ENCODE results near the gene FARP2.
A peak's percentile ranks its signal among the peaks of the same experiment; 100 is the strongest.
"Not testable (repeated sequence)": the region's sequence is repeated elsewhere in the genome, so short reads cannot be mapped to it uniquely, and the experiment has no call there.

Gene FARP2

GRCh38 chr2:241386519-241386918 lies 30.4 kb downstream of the FARP2 start:
- CTCF ChIA-PET, result interaction anchor here (1.2 kb wide), 1 partner anchor 16 kb away, joined by 3 read pairs; no protein-coding TSS in a partner anchor
- H3K27me3 ChIP-seq (replicated peaks in 2 of 5; ENCODE audit: control insufficient read depth in 4 of 5, insufficient read depth in 5 of 5, low read length in 4 of 5), result no peaks in the 10 kb centered on the region
- POLR2A ChIA-PET, result no interaction called here
- H3K4me3 ChIP-seq (ENCODE audit: control insufficient read depth in 1 of 7, extremely low read depth in 1 of 7, insufficient read depth in 4 of 7, low read depth in 2 of 7, low read length in 6 of 7), result no peak overlapping the region
- peaks cover 0 to 9% (median 0%) of the 10 kb centered on the region in 4 experiments for H3K36me3 ChIP-seq (ENCODE audit: control insufficient read depth in 4 of 4, insufficient read depth in 4 of 4, low read length in 3 of 4)
- peaks cover 0 to 4% (median 0%) of the 10 kb centered on the region in 4 experiments for H3K4me1 ChIP-seq (ENCODE audit: control extremely low read depth in 1 of 4, control insufficient read depth in 4 of 4, insufficient read depth in 4 of 4, low read length in 3 of 4)
- no peak overlapping the region for H3K27ac ChIP-seq (ENCODE audit: insufficient read depth in 1 of 2, low read depth in 1 of 2, low read length in 2 of 2, poor library complexity in 1 of 2, severe bottlenecking in 2 of 2)
- H3K9me3 ChIP-seq (ENCODE audit: control extremely low read depth in 1 of 5, control insufficient read depth in 4 of 5, insufficient read depth in 2 of 5, low read depth in 1 of 5, low read length in 4 of 5), result no peaks in the 10 kb centered on the region
- peak in 2 of 3 donors; percentile 7 to 30 for DNase-seq
- 99% methylated on average over 6 of the region's 6 CpGs for WGBS (ENCODE audit: insufficient coverage)

GRCh38 chr2:241389697-241390096 lies 33.6 kb downstream of the FARP2 start:
- CTCF ChIA-PET, result interaction anchor here (1.2 kb wide), 1 partner anchor 12 kb away, joined by 3 read pairs; no protein-coding TSS in a partner anchor
- Histone ChIP-seq H3K4me1 (ENCODE audit: control extremely low read depth in 1 of 4, control insufficient read depth in 4 of 4, insufficient read depth in 4 of 4, low read length in 3 of 4) (no peaks in the 10 kb centered on the region), H3K27me3 (replicated peaks in 2 of 5; ENCODE audit: control insufficient read depth in 4 of 5, insufficient read depth in 5 of 5, low read length in 4 of 5) (no peaks in the 10 kb centered on the region), H3K27ac (ENCODE audit: insufficient read depth in 1 of 2, low read depth in 1 of 2, low read length in 2 of 2, poor library complexity in 1 of 2, severe bottlenecking in 2 of 2) (no peak overlapping the region), H3K36me3 (ENCODE audit: control insufficient read depth in 4 of 4, insufficient read depth in 4 of 4, low read length in 3 of 4) (peaks cover 0 to 1% (median 0%) of the 10 kb centered on the region in 4 experiments), H3K9me3 (ENCODE audit: control extremely low read depth in 1 of 5, control insufficient read depth in 4 of 5, insufficient read depth in 2 of 5, low read depth in 1 of 5, low read length in 4 of 5) (no peaks in the 10 kb centered on the region), H3K4me3 (ENCODE audit: control insufficient read depth in 1 of 7, extremely low read depth in 1 of 7, insufficient read depth in 4 of 7, low read depth in 2 of 7, low read length in 6 of 7) (no peak overlapping the region)
- WGBS (ENCODE audit: insufficient coverage), result 100% methylated on average over 1 of the region's 2 CpGs
- DNase-seq, result no peak
- POLR2A ChIA-PET, result no interaction called here

- POLR2A ChIA-PET, result no interaction called here
- WGBS (ENCODE audit: insufficient coverage), result 89% methylated on average over 8 of the region's 9 CpGs
These were observed 34.5 kb downstream of the FARP2 start for GRCh38 chr2:241390301-241391206.

GRCh38 chr2:241391892-241392665 lies 36.0 kb downstream of the FARP2 start:
- POLR2A ChIA-PET, result no interaction called here
- Histone ChIP-seq H3K9me3 (ENCODE audit: control extremely low read depth in 1 of 5, control insufficient read depth in 4 of 5, insufficient read depth in 2 of 5, low read depth in 1 of 5, low read length in 4 of 5) (no peaks in the 10 kb centered on the region), H3K4me1 (ENCODE audit: control extremely low read depth in 1 of 4, control insufficient read depth in 4 of 4, insufficient read depth in 4 of 4, low read length in 3 of 4) (no peaks in the 10 kb centered on the region), H3K36me3 (ENCODE audit: control insufficient read depth in 4 of 4, insufficient read depth in 4 of 4, low read length in 3 of 4) (peaks cover 0 to 6% (median 0%) of the 10 kb centered on the region in 4 experiments), H3K27ac (ENCODE audit: insufficient read depth in 1 of 2, low read depth in 1 of 2, low read length in 2 of 2, poor library complexity in 1 of 2, severe bottlenecking in 2 of 2) (no peak overlapping the region), H3K27me3 (replicated peaks in 2 of 5; ENCODE audit: control insufficient read depth in 4 of 5, insufficient read depth in 5 of 5, low read length in 4 of 5) (no peaks in the 10 kb centered on the region), H3K4me3 (ENCODE audit: control insufficient read depth in 1 of 7, extremely low read depth in 1 of 7, insufficient read depth in 4 of 7, low read depth in 2 of 7, low read length in 6 of 7) (no peak overlapping the region)
- DNase-seq, result peak; percentile 25 to 54 (median 51)
- CTCF ChIA-PET, result interaction anchor here (0.9 to 1.6 kb wide), 4 partner anchors 16 to 135 kb away, joined by 3 to 5 read pairs (median 4); no protein-coding TSS in a partner anchor
- 90% methylated on average over 5 of the region's 6 CpGs for WGBS (ENCODE audit: insufficient coverage)

More at GRCh38 chr2:241390301-241391206, 34.5 kb downstream of the FARP2 start:
- Histone ChIP-seq H3K36me3 (ENCODE audit: control insufficient read depth in 4 of 4, insufficient read depth in 4 of 4, low read length in 3 of 4) (peaks cover 0 to 6% (median 0%) of the 10 kb centered on the region in 4 experiments), H3K4me3 (ENCODE audit: control insufficient read depth in 1 of 7, extremely low read depth in 1 of 7, insufficient read depth in 4 of 7, low read depth in 2 of 7, low read length in 6 of 7) (no peak overlapping the region), H3K4me1 (ENCODE audit: control extremely low read depth in 1 of 4, control insufficient read depth in 4 of 4, insufficient read depth in 4 of 4, low read length in 3 of 4) (no peaks in the 10 kb centered on the region), H3K9me3 (ENCODE audit: control extremely low read depth in 1 of 5, control insufficient read depth in 4 of 5, insufficient read depth in 2 of 5, low read depth in 1 of 5, low read length in 4 of 5) (no peaks in the 10 kb centered on the region), H3K27ac (ENCODE audit: insufficient read depth in 1 of 2, low read depth in 1 of 2, low read length in 2 of 2, poor library complexity in 1 of 2, severe bottlenecking in 2 of 2) (no peak overlapping the region), H3K27me3 (replicated peaks in 2 of 5; ENCODE audit: control insufficient read depth in 4 of 5, insufficient read depth in 5 of 5, low read length in 4 of 5) (no peaks in the 10 kb centered on the region)
- CTCF ChIA-PET, result interaction anchor here (1.2 kb wide), 1 partner anchor 11 kb away, joined by 3 read pairs; no protein-coding TSS in a partner anchor
- DNase-seq, result no peak

- H3K4me1 ChIP-seq (ENCODE audit: control extremely low read depth in 1 of 4, control insufficient read depth in 4 of 4, insufficient read depth in 4 of 4, low read length in 3 of 4); H3K36me3 ChIP-seq (ENCODE audit: control insufficient read depth in 4 of 4, insufficient read depth in 4 of 4, low read length in 3 of 4); H3K9me3 ChIP-seq (ENCODE audit: control extremely low read depth in 1 of 5, control insufficient read depth in 4 of 5, insufficient read depth in 2 of 5, low read depth in 1 of 5, low read length in 4 of 5); H3K27ac ChIP-seq (ENCODE audit: insufficient read depth in 1 of 2, low read depth in 1 of 2, low read length in 2 of 2, poor library complexity in 1 of 2, severe bottlenecking in 2 of 2); DNase-seq; H3K27me3 ChIP-seq (replicated peaks in 2 of 5; ENCODE audit: control insufficient read depth in 4 of 5, insufficient read depth in 5 of 5, low read length in 4 of 5); H3K4me3 ChIP-seq (ENCODE audit: control insufficient read depth in 1 of 7, extremely low read depth in 1 of 7, insufficient read depth in 4 of 7, low read depth in 2 of 7, low read length in 6 of 7); POLR2A ChIA-PET: not testable (repeated sequence)
- CTCF ChIA-PET, result interaction anchor here (0.7 to 1.6 kb wide), 4 partner anchors 17 to 156 kb away, joined by 3 to 5 read pairs (median 4); no protein-coding TSS in a partner anchor
- 100% methylated on average over 1 of the region's 4 CpGs for WGBS (ENCODE audit: insufficient coverage)
These were observed 36.7 kb downstream of the FARP2 start for GRCh38 chr2:241392753-241393152.

DNA sequence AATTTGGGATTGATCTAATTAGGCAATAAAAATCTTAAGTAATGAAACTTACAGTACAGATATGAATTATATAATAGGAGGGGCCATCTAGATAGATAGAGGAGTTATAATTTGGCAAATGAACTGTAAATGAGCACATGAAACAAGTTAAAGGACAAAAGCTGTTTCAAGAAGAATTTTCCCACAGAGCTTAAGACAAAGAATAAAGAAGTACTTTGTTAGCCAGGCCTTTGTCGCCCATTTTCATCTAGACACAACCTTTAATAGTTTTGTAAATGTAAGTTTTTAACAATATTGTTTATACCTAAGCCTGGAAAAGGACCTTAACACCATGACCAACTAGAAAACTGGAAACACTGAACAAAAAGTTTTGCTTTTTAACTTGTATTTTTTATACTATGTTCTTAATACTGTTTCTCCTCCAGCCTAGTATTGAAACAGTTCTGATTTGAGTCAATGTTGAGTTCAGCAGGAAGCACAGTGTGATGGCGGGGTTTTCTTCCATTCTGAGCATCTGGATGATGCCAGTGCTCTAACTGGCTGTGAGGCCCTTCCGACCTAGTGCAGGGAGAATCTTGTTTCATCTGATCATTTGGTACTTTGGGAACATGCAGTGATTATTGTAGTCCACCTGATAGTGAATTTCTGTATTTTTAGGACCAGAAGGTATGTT lies 37.6 kb downstream of the FARP2 start:
- Histone ChIP-seq H3K27me3 (replicated peaks in 2 of 5; ENCODE audit: control insufficient read depth in 4 of 5, insufficient read depth in 5 of 5, low read length in 4 of 5) (no peaks in the 10 kb centered on the region), H3K36me3 (ENCODE audit: control insufficient read depth in 4 of 4, insufficient read depth in 4 of 4, low read length in 3 of 4) (peaks cover 0 to 6% (median 0%) of the 10 kb centered on the region in 4 experiments), H3K4me3 (ENCODE audit: control insufficient read depth in 1 of 7, extremely low read depth in 1 of 7, insufficient read depth in 4 of 7, low read depth in 2 of 7, low read length in 6 of 7) (no peak overlapping the region), H3K9me3 (ENCODE audit: control extremely low read depth in 1 of 5, control insufficient read depth in 4 of 5, insufficient read depth in 2 of 5, low read depth in 1 of 5, low read length in 4 of 5) (no peaks in the 10 kb centered on the region), H3K4me1 (ENCODE audit: control extremely low read depth in 1 of 4, control insufficient read depth in 4 of 4, insufficient read depth in 4 of 4, low read length in 3 of 4) (no peaks in the 10 kb centered on the region), H3K27ac (ENCODE audit: insufficient read depth in 1 of 2, low read depth in 1 of 2, low read length in 2 of 2, poor library complexity in 1 of 2, severe bottlenecking in 2 of 2) (no peak overlapping the region)
- ChIA-PET CTCF (interaction anchor here (0.7 kb wide), 1 partner anchor 155 kb away, joined by 5 read pairs; no protein-coding TSS in a partner anchor), POLR2A (no interaction called here)
- WGBS (ENCODE audit: insufficient coverage), result 100% methylated on average over 1 of the region's 3 CpGs
- no peak for DNase-seq

All from common myeloid progenitor, CD34-positive (primary cell).